WERI-Rb-1 (cell line): Measurements from ENCODE around the gene IGF2BP2.
"Not testable (repeated sequence)": the region's sequence is repeated elsewhere in the genome, so short reads cannot be mapped to it uniquely, and the experiment has no call there.

Experiments
- DNase-seq: peaks from one replicate; pipeline ENCODE4 v3.0.0-alpha.2; 2020
- H3K27ac ChIP-seq: fragments of 250-450 bp; sonication (Bioruptor Pico); 2 replicates; pipeline ENCODE4 v1.5.1; 2020; ENCODE audit warnings: mild to moderate bottlenecking, moderate library complexity
- H3K27me3 ChIP-seq: fragments of 250-450 bp; sonication (Bioruptor Pico); 2 replicates; pipeline ENCODE4 v1.5.1; 2021; ENCODE audit warnings: mild to moderate bottlenecking, low read depth, moderate library complexity; ENCODE audit not compliant: insufficient read depth, severe bottlenecking
- H3K36me3 ChIP-seq: fragments of 250-450 bp; sonication (Bioruptor Pico); 2 replicates; pipeline ENCODE4 v1.5.1; 2020; ENCODE audit warnings: mild to moderate bottlenecking, moderate library complexity
- H3K4me3 ChIP-seq: 2 replicates; pipeline ENCODE4 v1.5.1; 2011; ENCODE audit warnings: low read depth, mild to moderate bottlenecking, control low read depth, low read length
- H3K9me3 ChIP-seq: fragments of 250-450 bp; sonication (Bioruptor Pico); 2 replicates; pipeline ENCODE4 v1.5.1; 2021; ENCODE audit warnings: mild to moderate bottlenecking, moderate library complexity; ENCODE audit not compliant: severe bottlenecking
- CTCF ChIP-seq: IDR thresholded peaks from 2 replicates; pipeline ENCODE4 v1.5.1; 2011; ENCODE audit warnings: low read depth, mild to moderate bottlenecking, control low read depth, inconsistent platforms, low read length

Gene IGF2BP2

GRCh38 chr3:185864767-185865166, 39.9 kb upstream of the IGF2BP2 start:
- Histone ChIP-seq H3K36me3 (no peaks in the 10 kb centered on the region), H3K9me3 (no peaks in the 10 kb centered on the region), H3K4me3 (no peak overlapping the region), H3K27me3 (no peaks in the 10 kb centered on the region), H3K27ac (no peak overlapping the region)
- no peak for DNase-seq
- no peak for TF ChIP-seq CTCF

- Histone ChIP-seq H3K27ac (no peak overlapping the region), H3K9me3 (no peaks in the 10 kb centered on the region), H3K4me3 (no peak overlapping the region), H3K27me3 (no peaks in the 10 kb centered on the region), H3K36me3 (no peaks in the 10 kb centered on the region)
- DNase-seq: no peak
- no peak for TF ChIP-seq CTCF
Measured at GRCh38 chr3:185862920-185863319, 38.1 kb upstream of the IGF2BP2 start.

- no peak for TF ChIP-seq CTCF
- no peak overlapping the region for H3K27ac ChIP-seq
- H3K9me3 ChIP-seq: no peaks in the 10 kb centered on the region
- no peaks in the 10 kb centered on the region for H3K27me3 ChIP-seq
- no peak overlapping the region for H3K4me3 ChIP-seq
- H3K36me3 ChIP-seq: no peaks in the 10 kb centered on the region
- no peak for DNase-seq
Measured at GRCh38 chr3:185859294-185859972, 34.6 kb upstream of the IGF2BP2 start.

- H3K4me3 ChIP-seq: no peak overlapping the region
- no peak overlapping the region for H3K27ac ChIP-seq
- H3K9me3 ChIP-seq: no peaks in the 10 kb centered on the region
- DNase-seq: no peak
- no peaks in the 10 kb centered on the region for H3K27me3 ChIP-seq
- no peak for TF ChIP-seq CTCF
- H3K36me3 ChIP-seq: no peaks in the 10 kb centered on the region
Measured at GRCh38 chr3:185858502-185859225, 33.8 kb upstream of the IGF2BP2 start.

GRCh38 chr3:185857208-185857607, 32.4 kb upstream of the IGF2BP2 start:
- DNase-seq: no peak
- no peaks in the 10 kb centered on the region for H3K36me3 ChIP-seq
- TF ChIP-seq CTCF: no peak
- H3K27ac ChIP-seq: no peak overlapping the region
- no peak overlapping the region for H3K4me3 ChIP-seq
- no peaks in the 10 kb centered on the region for H3K27me3 ChIP-seq
- H3K9me3 ChIP-seq: no peaks in the 10 kb centered on the region

GRCh38 chr3:185856652-185857051, 31.8 kb upstream of the IGF2BP2 start:
- no peak for TF ChIP-seq CTCF
- H3K27ac ChIP-seq: no peak overlapping the region
- H3K27me3 ChIP-seq: no peaks in the 10 kb centered on the region
- no peaks in the 10 kb centered on the region for H3K9me3 ChIP-seq
- no peak overlapping the region for H3K4me3 ChIP-seq
- H3K36me3 ChIP-seq: no peaks in the 10 kb centered on the region
- no peak for DNase-seq

GRCh38 chr3:185853771-185854170, 28.9 kb upstream of the IGF2BP2 start:
- not testable (repeated sequence) for H3K27me3 ChIP-seq, DNase-seq, H3K9me3 ChIP-seq, H3K36me3 ChIP-seq, H3K27ac ChIP-seq, H3K4me3 ChIP-seq
